Limb (tissue), 2 donors: Measurements from ENCODE around the gene TCEA2.

Experiments used
- DNase-seq, 2 donors: peaks; one replicate each; pipeline ENCODE4 v3.0.0-alpha.2; 2016; ENCODE audit errors: extremely low spot score in 2 of 2

Gene TCEA2

DNA sequence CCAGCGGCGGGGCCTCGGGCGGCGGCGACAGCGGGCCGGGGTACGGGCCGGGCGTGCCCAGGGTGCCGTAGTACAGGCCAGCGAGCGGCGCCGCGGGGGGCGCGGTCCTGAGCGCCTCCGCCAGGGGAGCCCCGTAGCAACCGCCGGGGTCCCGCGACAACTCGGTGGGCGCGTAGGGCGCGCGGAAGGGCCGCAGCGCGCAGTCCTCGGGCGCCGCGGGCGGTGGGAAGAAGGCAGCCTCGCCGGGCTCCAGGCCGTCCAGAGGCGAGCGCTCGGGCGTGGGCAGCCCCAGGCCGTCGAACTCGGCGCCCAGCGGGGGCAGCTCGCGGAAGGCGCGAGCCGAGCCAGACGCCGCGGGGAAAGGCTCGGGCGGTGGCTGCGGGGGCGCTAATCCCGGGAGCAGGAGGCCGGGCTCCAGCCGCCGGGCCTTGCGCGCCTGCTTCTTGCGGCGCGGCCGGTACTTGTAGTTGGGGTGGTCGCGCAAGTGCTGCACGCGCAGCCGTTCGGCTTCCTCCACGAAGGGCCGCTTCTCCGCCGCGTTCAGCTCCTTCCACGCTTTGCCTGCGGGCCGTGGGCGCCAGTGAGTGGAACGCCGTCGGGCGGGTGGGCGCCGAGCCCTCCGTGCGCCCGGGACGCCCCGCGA, 14.5 kb upstream of the TCEA2 start:
- DNase-seq = peak in 1 of 2 donors; percentile 53

DNA sequence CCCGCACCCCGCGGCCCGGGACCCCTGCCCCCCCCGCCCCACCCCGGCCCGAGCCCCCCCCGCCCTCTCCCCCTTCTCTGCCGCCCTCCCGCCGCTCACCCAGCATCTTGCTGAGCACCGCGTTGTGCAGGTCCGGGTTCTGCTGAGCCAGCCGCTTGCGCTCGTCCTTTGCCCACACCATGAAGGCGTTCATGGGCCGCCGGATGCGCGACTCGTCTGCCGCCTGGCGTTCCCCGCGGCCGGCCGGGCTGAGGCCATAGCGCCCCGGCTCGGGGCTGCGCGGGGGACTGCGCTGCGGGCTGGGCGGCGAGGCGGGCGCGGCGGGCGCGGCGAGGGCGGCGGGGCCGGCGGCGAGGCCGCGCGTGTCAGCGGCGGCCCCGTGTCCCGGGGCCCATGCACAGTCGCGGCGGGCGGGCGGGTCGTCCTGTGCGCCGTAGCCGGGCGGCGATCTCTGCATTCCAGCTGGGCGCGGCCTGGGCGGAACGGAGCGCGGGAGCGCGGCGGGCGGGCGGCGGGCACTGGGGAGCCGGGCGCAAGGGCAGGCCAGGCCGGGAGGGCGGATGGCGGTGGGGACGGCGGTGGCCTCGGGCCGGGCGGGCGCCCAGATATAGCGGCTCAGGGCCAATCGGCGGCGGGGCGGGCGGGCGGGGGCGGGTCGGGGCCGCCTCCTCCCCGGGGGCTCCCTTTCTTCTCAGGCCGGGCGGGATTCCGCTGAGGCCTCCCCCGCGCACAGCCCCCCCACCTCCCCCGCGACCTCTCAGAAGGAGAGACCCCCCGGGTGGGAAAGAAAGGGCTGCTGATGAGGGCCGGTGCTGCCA, 13.7 kb upstream of the TCEA2 start, which contains the start of gene SOX18:
SOX18 (minus strand) TSS at position 580 of the 818 bp plus-strand sequence; CDS start at position 457, 123 bp downstream.
- DNase-seq = peak in 1 of 2 donors; percentile 51

GRCh38 chr20:64049878-64050260, 13.1 kb upstream of the TCEA2 start:
- peak in 1 of 2 donors; percentile 47 for DNase-seq

DNA sequence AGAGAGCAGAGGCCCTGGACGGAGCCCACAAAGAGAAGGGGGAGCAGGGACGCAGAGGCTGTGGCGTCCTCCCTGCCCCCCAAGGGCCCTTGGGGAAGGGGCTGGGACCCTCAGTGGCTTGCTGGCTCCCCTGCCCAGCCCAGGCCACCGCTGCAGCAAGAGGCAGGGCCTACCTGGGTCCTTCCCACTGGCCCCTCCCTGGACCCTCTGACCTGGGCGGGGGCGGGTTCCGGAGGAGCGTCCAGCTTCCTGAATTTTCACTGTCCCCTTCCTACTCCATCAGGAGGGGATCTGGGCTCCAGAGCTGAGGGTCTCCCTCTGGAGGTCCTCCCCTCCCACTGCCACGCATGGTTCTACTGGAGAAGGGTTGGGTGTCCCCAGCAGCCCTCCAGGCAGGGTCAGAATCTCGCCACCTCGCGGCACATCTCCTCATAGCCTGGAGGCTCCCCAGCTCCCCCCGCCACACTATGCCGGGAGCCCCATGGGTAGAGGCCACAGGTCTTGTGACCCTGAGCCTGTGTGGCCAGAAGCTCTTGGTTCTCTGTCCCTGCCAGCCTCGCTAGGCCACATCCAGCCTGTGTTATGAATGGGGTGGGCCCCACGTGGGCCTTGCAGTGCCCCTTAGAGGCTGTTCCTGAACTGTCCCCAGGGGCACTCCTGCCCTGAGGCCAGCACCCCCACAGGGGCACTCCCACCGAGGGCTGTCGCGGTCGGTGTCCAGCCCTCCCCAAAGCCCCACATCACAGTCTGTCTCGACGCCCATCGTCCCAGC, 12.6 kb upstream of the TCEA2 start:
- no peak for DNase-seq

DNA sequence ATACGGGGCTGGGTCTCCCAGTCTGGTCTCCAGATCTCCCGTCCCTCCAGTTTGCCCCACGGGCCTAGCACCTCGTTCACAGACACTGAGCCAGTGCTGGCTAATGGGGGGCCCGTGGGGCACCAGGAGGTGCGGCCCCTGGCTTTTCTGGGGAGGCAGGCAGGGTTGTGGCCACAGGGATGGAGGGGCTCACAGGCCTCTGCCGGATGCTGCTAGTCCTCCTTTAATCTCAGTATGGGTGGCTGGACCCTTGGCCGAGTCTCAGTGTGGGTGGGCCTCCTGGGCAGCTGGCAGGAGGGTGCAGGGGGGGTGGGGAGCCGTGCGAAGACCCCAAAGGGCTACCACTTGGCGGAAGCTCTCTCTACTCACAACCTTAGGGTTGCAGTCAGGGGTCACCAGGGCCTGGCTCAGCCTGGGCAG, 12.0 kb upstream of the TCEA2 start:
- no peak for DNase-seq

GRCh38 chr20:64051561-64052325, 11.3 kb upstream of the TCEA2 start:
- DNase-seq = no peak

DNA sequence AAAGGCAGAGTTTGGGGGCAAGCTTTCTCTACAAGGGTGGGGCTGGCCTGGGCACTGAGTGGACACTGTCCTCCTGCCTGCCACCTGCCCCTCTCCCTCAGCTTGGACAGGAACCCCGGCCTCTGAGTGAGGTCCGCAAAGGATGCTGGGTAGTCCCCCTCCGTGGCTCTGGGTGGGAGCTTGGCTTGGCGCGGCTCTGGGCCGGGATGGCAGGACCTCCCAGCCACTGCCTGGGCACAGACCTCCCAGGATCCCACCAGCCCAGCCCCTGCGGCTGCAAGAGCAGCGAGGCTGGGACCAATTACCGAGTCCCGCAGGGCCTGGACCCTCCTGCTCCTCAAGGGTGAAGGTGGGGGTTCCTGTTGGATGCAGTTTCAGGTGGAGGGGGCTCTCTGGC, 10.7 kb upstream of the TCEA2 start:
- DNase-seq = no peak

DNA sequence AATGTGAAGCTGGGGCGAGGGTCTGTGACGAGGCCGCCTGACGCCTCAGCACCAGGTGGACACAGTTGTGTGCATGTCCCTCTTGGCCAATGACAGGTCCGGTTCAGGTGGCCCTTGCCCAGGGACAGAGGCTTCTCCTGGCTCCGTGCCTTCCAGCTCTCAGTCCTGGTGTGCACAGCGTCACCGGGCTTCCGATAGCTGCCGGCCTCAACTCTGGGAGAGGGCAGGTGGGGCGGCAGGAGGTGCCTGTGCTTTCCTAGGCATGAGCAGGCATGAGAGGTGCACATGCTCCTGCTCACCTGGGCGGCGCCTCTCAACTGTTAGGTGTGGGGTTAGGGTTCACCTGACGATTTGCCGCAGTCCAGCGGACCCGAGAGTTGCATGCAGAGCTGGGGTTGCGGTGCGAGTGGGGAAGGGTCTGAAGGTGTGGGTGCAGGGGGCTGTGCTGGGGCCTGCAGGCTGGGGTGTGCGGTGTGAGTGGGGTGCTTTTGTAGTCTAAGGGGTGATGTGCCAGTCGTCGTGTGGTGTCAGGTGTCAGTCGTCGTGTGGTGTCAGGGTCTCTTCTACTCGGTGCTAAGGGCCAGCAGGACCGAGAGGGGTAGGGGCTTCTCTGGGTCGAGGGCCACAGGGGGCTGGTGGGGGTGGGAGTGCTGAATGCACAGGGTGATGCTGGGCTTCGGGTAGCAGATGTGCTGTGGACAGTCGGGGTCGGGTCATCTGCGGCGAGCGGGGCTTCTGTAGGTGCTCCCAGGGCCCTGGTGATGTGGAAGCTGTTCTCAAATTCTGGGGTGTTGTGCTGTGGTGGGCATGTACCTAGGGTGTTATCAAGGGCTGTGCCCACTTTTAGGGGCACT, 9.8 kb upstream of the TCEA2 start:
- no peak for DNase-seq

DNA sequence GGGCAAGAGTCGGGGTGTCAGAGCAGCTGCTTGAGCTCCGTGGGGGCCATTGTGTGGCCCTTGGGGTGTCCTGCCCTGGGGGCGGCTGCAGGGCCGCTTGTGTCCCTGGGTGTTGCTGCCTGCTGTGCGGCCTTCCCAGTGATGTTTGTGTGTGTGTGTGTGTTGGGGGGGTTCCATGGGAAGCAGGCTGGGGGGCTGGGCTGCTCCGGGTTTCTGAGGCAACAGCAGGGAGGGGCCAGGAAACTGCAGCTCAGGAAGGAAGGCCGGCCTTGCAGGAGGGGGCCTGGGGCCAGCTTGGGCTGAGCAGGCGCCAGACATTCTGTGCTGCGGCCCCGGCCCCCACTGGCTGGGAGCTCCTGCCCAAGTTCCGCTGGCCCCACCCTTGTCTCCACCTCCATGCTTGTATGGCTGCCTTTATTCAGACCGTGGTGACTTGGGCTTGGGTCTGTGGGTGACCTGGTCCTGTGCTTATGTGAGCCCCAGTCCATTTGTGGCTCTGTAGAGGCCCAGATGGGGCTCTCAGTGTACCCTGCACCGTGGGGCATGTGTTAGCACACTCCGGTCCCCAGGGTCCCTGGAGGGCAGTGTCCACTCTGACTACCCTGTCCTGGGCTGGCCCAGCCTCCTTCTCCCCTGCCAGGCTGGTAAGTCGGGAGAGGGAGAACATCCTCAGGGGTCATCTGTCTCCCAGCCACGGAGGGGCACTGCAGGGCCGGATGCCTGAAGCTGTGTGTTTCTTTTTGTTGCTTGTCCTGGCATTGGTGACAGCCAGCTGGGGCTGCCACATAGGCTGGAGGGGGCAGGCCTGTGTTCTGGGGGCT, 8.9 kb upstream of the TCEA2 start:
- DNase-seq = peak; percentile 62 to 70

GRCh38 chr20:64055396-64055892, 7.6 kb upstream of the TCEA2 start:
- no peak for DNase-seq

GRCh38 chr20:64055893-64056638, 6.9 kb upstream of the TCEA2 start:
- no peak for DNase-seq

DNA sequence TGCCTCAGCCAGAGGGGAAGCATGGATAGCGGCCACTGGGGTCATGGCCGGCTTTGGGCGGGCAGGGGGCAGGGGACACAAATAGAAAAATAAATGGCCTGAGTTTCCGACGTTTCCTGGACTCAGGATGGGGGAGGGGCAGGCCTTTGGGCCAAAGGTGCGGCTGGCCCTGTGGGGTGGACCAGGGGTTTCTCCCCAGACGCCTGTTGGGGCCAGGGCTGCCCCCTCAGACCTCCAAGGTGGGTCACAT, 6.4 kb upstream of the TCEA2 start:
- DNase-seq = no peak

- no peak for DNase-seq
These were observed 5.9 kb upstream of the TCEA2 start for GRCh38 chr20:64056889-64057627.

DNA sequence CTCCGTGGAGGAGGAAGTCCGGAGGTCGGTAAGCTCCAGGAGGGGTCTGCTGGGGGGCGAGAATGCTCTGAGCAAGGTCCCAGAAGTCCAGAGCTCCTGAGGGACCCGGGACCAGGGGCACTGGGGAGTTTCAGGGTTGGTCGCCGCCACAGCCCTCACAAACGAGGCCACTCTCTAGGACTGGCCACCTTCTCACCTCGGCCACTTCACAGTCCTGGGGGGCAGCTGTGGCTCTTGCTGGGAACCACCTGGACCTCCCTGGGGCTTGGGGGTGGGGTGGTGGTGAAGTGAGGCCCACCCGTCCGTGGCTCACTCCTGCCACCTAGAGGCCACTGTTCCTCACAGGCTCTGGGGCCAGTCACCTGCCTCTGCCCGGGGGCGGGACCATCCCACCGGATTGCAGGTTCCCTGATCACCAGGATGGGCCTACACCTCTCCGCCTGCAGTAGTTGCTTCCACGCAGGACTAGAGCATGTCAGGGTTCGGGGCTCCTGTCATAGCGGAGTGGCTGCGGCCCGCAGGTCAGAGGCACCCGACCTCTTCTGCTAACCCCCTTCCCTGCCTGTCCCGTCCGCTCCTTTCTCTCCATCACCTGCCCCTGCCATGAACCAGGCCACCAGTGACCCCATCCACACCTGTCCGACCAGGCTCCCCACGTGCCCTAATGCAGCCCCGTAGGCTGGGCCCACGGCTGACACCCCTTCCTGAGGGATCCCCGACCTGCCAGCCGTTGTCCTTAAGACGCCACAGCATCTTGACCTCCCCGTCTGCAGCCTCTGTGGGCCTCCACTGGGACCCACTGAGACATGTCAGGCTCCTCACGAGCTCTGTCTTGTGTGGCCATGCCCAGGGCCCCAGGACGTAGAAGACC, 5.1 kb upstream of the TCEA2 start:
- peak; percentile 50 to 87 for DNase-seq

- no peak for DNase-seq
These were observed 4.5 kb upstream of the TCEA2 start for GRCh38 chr20:64058536-64058935.

DNA sequence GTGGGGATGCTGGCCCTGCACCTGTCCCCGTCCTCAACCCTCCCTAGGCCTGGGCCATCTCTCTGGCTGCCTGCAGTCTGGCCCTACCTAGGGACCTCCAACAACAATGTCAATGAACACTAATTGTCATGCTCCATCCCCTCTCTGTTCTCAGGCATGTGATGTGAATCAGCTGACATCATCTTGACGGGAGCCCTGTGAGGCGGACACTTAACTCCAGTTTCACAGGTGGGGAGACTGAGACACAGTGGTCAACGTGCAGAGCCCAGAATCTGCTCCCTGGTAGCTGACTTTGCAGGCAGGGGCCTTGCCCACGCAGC, 762 bp upstream of the TCEA2 start:
- DNase-seq = no peak

- DNase-seq = no peak
These were observed 569 bp downstream of the TCEA2 start for GRCh38 chr20:64063389-64064144.
